ENCODE measurements around the gene THBS2. TPM values are rescaled to one million over a fixed set of nuclear protein-coding genes. Genes with fewer than 3 reads are reported as not detected.
A peak's percentile ranks its signal among the peaks of the same experiment; 100 is the strongest.

The THBS2 gene
- total and polyA plus RNA-seq, 2 donors (not counting 1 experiment from before 2014, with no cell fraction given) = 86.5 to 269 TPM

- Histone ChIP-seq H3K4me2 (ENCODE audit: extremely low read depth, insufficient read depth, low read length) (peak overlapping the region; percentile 69), H3K79me2 (ENCODE audit: control insufficient read depth, insufficient read depth, low read length) (peaks cover 18% of the 10 kb centered on the region), H3K27me3 (ENCODE audit: control insufficient read depth, insufficient read depth, low read length) (peaks cover 4% of the 10 kb centered on the region), H2AFZ (ENCODE audit: low read length) (no peak overlapping the region), H3K9me3 (ENCODE audit: control insufficient read depth, insufficient read depth, low read depth, low read length) (no peaks in the 10 kb centered on the region), H3K36me3 (ENCODE audit: control insufficient read depth, insufficient read depth, low read length) (peaks cover 13% of the 10 kb centered on the region), H3K4me3 (replicated peaks in 1 of 4; ENCODE audit: control extremely low read depth in 1 of 4, insufficient read depth in 1 of 4, low read depth in 3 of 4, low read length in 4 of 4) (peak overlapping the region; percentile 67 to 91 (median 76)), H3K9ac (ENCODE audit: insufficient read depth, low read length) (peak overlapping the region; percentile 21), H3K4me1 (ENCODE audit: control insufficient read depth, extremely low read depth, insufficient read depth, low read length) (peaks cover 6% of the 10 kb centered on the region), H4K20me1 (ENCODE audit: control insufficient read depth, extremely low read depth, insufficient read depth, low read length) (no peaks in the 10 kb centered on the region), H3K27ac (ENCODE audit: insufficient read depth, low read length) (peak overlapping the region; percentile 50)
- DNase-seq (ENCODE audit: low read depth in 2 of 2) = peak; percentile 41 to 55
- TF ChIP-seq EZH2 (IDR thresholded peaks at IDR 0.05; ENCODE audit: low read length, missing control alignments) (no peak), CTCF (conservative IDR thresholded peaks at IDR 0.05 in 1 of 2, IDR thresholded peaks at IDR 0.05 in 1 of 2; ENCODE audit: low read depth in 1 of 2, low read length in 2 of 2) (no peak)
These were observed 999 bp downstream of the THBS2 start for GRCh38 chr6:169252505-169253189.

- Histone ChIP-seq H3K79me2 (ENCODE audit: control insufficient read depth, insufficient read depth, low read length) (peaks cover 22% of the 10 kb centered on the region), H3K4me3 (replicated peaks in 1 of 4; ENCODE audit: control extremely low read depth in 1 of 4, insufficient read depth in 1 of 4, low read depth in 3 of 4, low read length in 4 of 4) (peak overlapping the region; percentile 67 to 91 (median 76)), H2AFZ (ENCODE audit: low read length) (no peak overlapping the region), H3K27me3 (ENCODE audit: control insufficient read depth, insufficient read depth, low read length) (peaks cover 4% of the 10 kb centered on the region), H3K4me2 (ENCODE audit: extremely low read depth, insufficient read depth, low read length) (peak overlapping the region; percentile 69), H3K9ac (ENCODE audit: insufficient read depth, low read length) (peak overlapping the region; percentile 21), H3K4me1 (ENCODE audit: control insufficient read depth, extremely low read depth, insufficient read depth, low read length) (peaks cover 6% of the 10 kb centered on the region), H4K20me1 (ENCODE audit: control insufficient read depth, extremely low read depth, insufficient read depth, low read length) (no peaks in the 10 kb centered on the region), H3K36me3 (ENCODE audit: control insufficient read depth, insufficient read depth, low read length) (peaks cover 20% of the 10 kb centered on the region), H3K9me3 (ENCODE audit: control insufficient read depth, insufficient read depth, low read depth, low read length) (no peaks in the 10 kb centered on the region), H3K27ac (ENCODE audit: insufficient read depth, low read length) (no peak overlapping the region)
- DNase-seq (ENCODE audit: low read depth in 2 of 2) = no peak
- TF ChIP-seq EZH2 (IDR thresholded peaks at IDR 0.05; ENCODE audit: low read length, missing control alignments) (no peak), CTCF (conservative IDR thresholded peaks at IDR 0.05 in 1 of 2, IDR thresholded peaks at IDR 0.05 in 1 of 2; ENCODE audit: low read depth in 1 of 2, low read length in 2 of 2) (no peak)
These were observed 1.7 kb downstream of the THBS2 start for GRCh38 chr6:169251822-169252504.

GRCh38 chr6:169251371-169251802, 2.3 kb downstream of the THBS2 start:
- H3K27me3 ChIP-seq (ENCODE audit: control insufficient read depth, insufficient read depth, low read length) = peaks cover 4% of the 10 kb centered on the region
- peak overlapping the region; percentile 69 for H3K4me2 ChIP-seq (ENCODE audit: extremely low read depth, insufficient read depth, low read length)
- H2AFZ ChIP-seq (ENCODE audit: low read length) = no peak overlapping the region
- peak overlapping the region; percentile 47 to 91 (median 76) for H3K4me3 ChIP-seq (replicated peaks in 1 of 4; ENCODE audit: control extremely low read depth in 1 of 4, insufficient read depth in 1 of 4, low read depth in 3 of 4, low read length in 4 of 4)
- no peaks in the 10 kb centered on the region for H3K9me3 ChIP-seq (ENCODE audit: control insufficient read depth, insufficient read depth, low read depth, low read length)
- DNase-seq (ENCODE audit: low read depth in 2 of 2) = peak in 1 of 2 donors; percentile 11
- H3K79me2 ChIP-seq (ENCODE audit: control insufficient read depth, insufficient read depth, low read length) = peaks cover 22% of the 10 kb centered on the region
- TF ChIP-seq CTCF (conservative IDR thresholded peaks at IDR 0.05 in 1 of 2, IDR thresholded peaks at IDR 0.05 in 1 of 2; ENCODE audit: low read depth in 1 of 2, low read length in 2 of 2) (no peak), EZH2 (IDR thresholded peaks at IDR 0.05; ENCODE audit: low read length, missing control alignments) (no peak)
- no peaks in the 10 kb centered on the region for H4K20me1 ChIP-seq (ENCODE audit: control insufficient read depth, extremely low read depth, insufficient read depth, low read length)
- no peak overlapping the region for H3K9ac ChIP-seq (ENCODE audit: insufficient read depth, low read length)
- peaks cover 20% of the 10 kb centered on the region for H3K36me3 ChIP-seq (ENCODE audit: control insufficient read depth, insufficient read depth, low read length)
- H3K4me1 ChIP-seq (ENCODE audit: control insufficient read depth, extremely low read depth, insufficient read depth, low read length) = peaks cover 6% of the 10 kb centered on the region
- H3K27ac ChIP-seq (ENCODE audit: insufficient read depth, low read length) = peak overlapping the region; percentile 58

Measured in fibroblast of lung (primary cell).